IMR-90 (cell line): ENCODE measurements around the gene TELO2. TPM values are rescaled to one million over a fixed set of nuclear protein-coding genes. Genes with fewer than 3 reads are reported as not detected.

Source experiments
- ATAC-seq: fragments of 200-7000 bp; cut with Tn5 transposase; 2 replicates; pipeline ENCODE4 v1.9.1; 2020; ENCODE audit warnings: low read depth, mild to moderate bottlenecking, moderate library complexity
- BruUV-seq: library from RNA; stranded (reverse); fragments of 400-500 nt; replicated peaks from 2 replicates; lab custom pipeline; 2021; lab: Mats Ljungman, UMichigan
- CTCF ChIA-PET: fragments of 300-600 bp; formaldehyde crosslinking; extraction: SDS; loops from one replicate; lab custom pipeline; 2021; ENCODE audit warnings: antibody characterized with exemption; lab: Yijun Ruan, JAX
- POLR2A ChIA-PET: fragments of 300-600 bp; sonication (Branson Sonifier 250); formaldehyde crosslinking; loops from one replicate; lab custom pipeline; 2022; ENCODE audit warnings: antibody characterized with exemption; ENCODE audit not compliant: unreplicated experiment; lab: Charles Lee
- DNase-seq: peaks from one replicate; pipeline ENCODE4 v3.0.0; 2013
- H2AFZ ChIP-seq: replicated peaks from 2 replicates; pipeline ENCODE3; 2013; ENCODE audit warnings: low read length, mild to moderate bottlenecking; ENCODE audit not compliant: poor library complexity
- H2AK5ac ChIP-seq: 2 replicates; pipeline ENCODE4 v1.6.1; 2013; ENCODE audit warnings: low read depth, low read length, inconsistent platforms
- H2AK9ac ChIP-seq: replicated peaks from 2 replicates; pipeline ENCODE3; 2013; ENCODE audit warnings: mild to moderate bottlenecking, low read depth, low read length, moderate library complexity; ENCODE audit not compliant: poor library complexity
- H2BK120ac ChIP-seq: 2 replicates; pipeline ENCODE4 v1.6.1; 2013; ENCODE audit warnings: low read depth, low read length, inconsistent platforms
- H2BK15ac ChIP-seq: 3 replicates; pipeline ENCODE4 v1.6.1; 2013; ENCODE audit warnings: low read depth, low read length, inconsistent platforms
- H2BK20ac ChIP-seq: 2 replicates; pipeline ENCODE4 v1.6.1; 2013; ENCODE audit warnings: low read depth, mild to moderate bottlenecking, inconsistent platforms, low read length, moderate library complexity
- H2BK5ac ChIP-seq: 2 replicates; pipeline ENCODE4 v1.6.1; 2013; ENCODE audit warnings: mild to moderate bottlenecking, low read depth, low read length, inconsistent platforms; ENCODE audit not compliant: poor library complexity, severe bottlenecking
- H3K14ac ChIP-seq: replicated peaks from 2 replicates; pipeline ENCODE4 v1.6.1; 2013; ENCODE audit warnings: low read depth, low read length, inconsistent platforms
- H3K18ac ChIP-seq: 2 replicates; pipeline ENCODE4 v1.6.1; 2013; ENCODE audit warnings: low read depth, low read length, control low read depth
- H3K23ac ChIP-seq: 2 replicates; pipeline ENCODE4 v1.6.1; 2013; ENCODE audit warnings: low read depth, low read length, inconsistent platforms
- H3K27ac ChIP-seq: 2 replicates; pipeline ENCODE4 v1.5.1; 2013; ENCODE audit warnings: mild to moderate bottlenecking, control low read depth, low read length; ENCODE audit not compliant: insufficient read depth
- H3K27me3 ChIP-seq: 2 replicates; pipeline ENCODE4 v1.6.1; 2013; ENCODE audit warnings: low read length; ENCODE audit not compliant: control insufficient read depth, insufficient read depth
- H3K36me3 ChIP-seq: 2 replicates; pipeline ENCODE4 v1.6.1; 2013; ENCODE audit warnings: low read length, mixed read lengths; ENCODE audit not compliant: control insufficient read depth, insufficient read depth
- H3K4ac ChIP-seq: 2 replicates; pipeline ENCODE4 v1.6.1; 2013; ENCODE audit warnings: low read depth, low read length, inconsistent platforms
- H3K4me1 ChIP-seq: 2 replicates; pipeline ENCODE4 v1.6.1; 2013; ENCODE audit warnings: low read length, mixed read lengths; ENCODE audit not compliant: control insufficient read depth, insufficient read depth
- H3K4me2 ChIP-seq: 2 replicates; pipeline ENCODE4 v1.6.1; 2013; ENCODE audit warnings: low read depth, mild to moderate bottlenecking, control low read depth, low read length, moderate library complexity
- H3K4me3 ChIP-seq: 2 replicates; pipeline ENCODE4 v1.5.1; 2013; ENCODE audit warnings: low read depth, mild to moderate bottlenecking, control low read depth, low read length, moderate library complexity; ENCODE audit not compliant: insufficient read depth
- H3K56ac ChIP-seq: 2 replicates; pipeline ENCODE4 v1.6.1; 2013; ENCODE audit warnings: low read length, inconsistent platforms; ENCODE audit not compliant: insufficient read depth; ENCODE audit errors: extremely low read depth
- H3K79me1 ChIP-seq, 2 experiments: 2 replicates each; pipeline ENCODE4 v1.6.1; 2013; ENCODE audit warnings: low read length in 2 of 2, inconsistent platforms in 1 of 2, low read depth in 1 of 2
- H3K9ac ChIP-seq: 2 replicates; pipeline ENCODE4 v1.6.1; 2013; ENCODE audit warnings: low read depth, low read length, control low read depth
- H3K9me1 ChIP-seq: 2 replicates; pipeline ENCODE4 v1.6.1; 2013; ENCODE audit warnings: low read length, inconsistent platforms; ENCODE audit not compliant: insufficient read depth
- H3K9me3 ChIP-seq: 2 replicates; pipeline ENCODE4 v1.6.1; 2013; ENCODE audit warnings: low read length; ENCODE audit not compliant: control insufficient read depth, insufficient read depth
- H4K20me1 ChIP-seq: 2 replicates; pipeline ENCODE4 v1.6.1; 2013; ENCODE audit warnings: low read length, inconsistent platforms; ENCODE audit not compliant: insufficient read depth
- H4K5ac ChIP-seq: 2 replicates; pipeline ENCODE4 v1.6.1; 2013; ENCODE audit warnings: mild to moderate bottlenecking, low read depth, low read length, control low read depth
- H4K8ac ChIP-seq, 2 experiments: 2 replicates each; pipeline ENCODE4 v1.6.1; 2013; ENCODE audit warnings: low read depth in 2 of 2, low read length in 2 of 2, control low read depth in 1 of 2, inconsistent platforms in 1 of 2
- H4K91ac ChIP-seq: 2 replicates; pipeline ENCODE4 v1.6.1; 2013; ENCODE audit warnings: low read depth, low read length, inconsistent platforms; ENCODE audit not compliant: insufficient read depth
- BHLHE40 ChIP-seq: fragments of 150-350 bp; IDR thresholded peaks from 2 replicates; pipeline ENCODE4 v1.6.1; 2016; ENCODE audit warnings: mild to moderate bottlenecking, low read depth, low read length
- CHD1 ChIP-seq: IDR thresholded peaks from 2 replicates; pipeline ENCODE4 v1.6.1; 2012; ENCODE audit warnings: low read depth, low read length, improper control_type of control experiment
- CTCF ChIP-seq: conservative IDR thresholded peaks from 2 replicates; pipeline ENCODE4 v1.5.1; 2012; ENCODE audit warnings: mild to moderate bottlenecking, low read depth, low read length, improper control_type of control experiment
- ELK1 ChIP-seq: fragments of 150-350 bp; IDR thresholded peaks from 2 replicates; pipeline ENCODE4 v1.6.1; 2016; ENCODE audit warnings: low read depth, mild to moderate bottlenecking, low read length, moderate library complexity, borderline replicate concordance
- FOS ChIP-seq: fragments of 150-350 bp; IDR thresholded peaks from 2 replicates; pipeline ENCODE4 v1.6.1; 2016; ENCODE audit warnings: low read depth, low read length
- MAFK ChIP-seq: IDR thresholded peaks from 2 replicates; pipeline ENCODE4 v1.6.1; 2012; ENCODE audit warnings: low read depth, low read length, improper control_type of control experiment
- MAZ ChIP-seq: IDR thresholded peaks from 2 replicates; pipeline ENCODE4 v1.6.1; 2012; ENCODE audit warnings: low read depth, mild to moderate bottlenecking, low read length, improper control_type of control experiment, moderate library complexity, borderline replicate concordance
- MXI1 ChIP-seq: IDR thresholded peaks from 2 replicates; pipeline ENCODE4 v1.6.1; 2012; ENCODE audit warnings: low read depth, mild to moderate bottlenecking, low read length, moderate library complexity, borderline replicate concordance
- NFE2L2 ChIP-seq: fragments of 150-350 bp; IDR thresholded peaks from 2 replicates; pipeline ENCODE4 v1.6.1; 2016; ENCODE audit warnings: low read depth, mild to moderate bottlenecking, low read length
- POLR2A ChIP-seq: IDR thresholded peaks from 2 replicates; pipeline ENCODE4 v1.6.1; 2012; ENCODE audit warnings: mild to moderate bottlenecking, low read depth, low read length
- RAD21 ChIP-seq: IDR thresholded peaks from 2 replicates; pipeline ENCODE4 v1.6.1; 2012; ENCODE audit warnings: low read length, improper control_type of control experiment
- RCOR1 ChIP-seq: IDR thresholded peaks from 2 replicates; pipeline ENCODE4 v1.6.1; 2012; ENCODE audit warnings: mild to moderate bottlenecking, low read length, improper control_type of control experiment; ENCODE audit not compliant: insufficient replicate concordance
- RFX5 ChIP-seq: IDR thresholded peaks from 2 replicates; pipeline ENCODE4 v1.8.0; 2012; ENCODE audit warnings: low read depth, mild to moderate bottlenecking, low read length, moderate library complexity
- SMC3 ChIP-seq: fragments of 150-350 bp; IDR thresholded peaks from 2 replicates; pipeline ENCODE4 v1.6.1; 2016; ENCODE audit warnings: low read depth, mild to moderate bottlenecking, antibody characterized with exemption, low read length, moderate library complexity
- USF2 ChIP-seq: fragments of 150-350 bp; IDR thresholded peaks from 2 replicates; pipeline ENCODE4 v1.6.1; 2017; ENCODE audit warnings: mild to moderate bottlenecking, antibody characterized with exemption, low read length, low read depth
- WGBS, 2 experiments: methylation state at CpG; one replicate each; pipeline versions ENCODE4 v1.1.5 to v1.1.7; 2013; ENCODE audit warnings: missing lambda C conversion rate in 2 of 2; ENCODE audit not compliant: insufficient read length in 1 of 2; ENCODE audit errors: extremely low coverage in 2 of 2; 5-methylcytosine and 5-hydroxymethylcytosine counted together
- dilution Hi-C: fragments of 300-500 bp; cut with HindIII; formaldehyde crosslinking; loops from one replicate; pipeline ENCODE4 v1.14.3; 2018; ENCODE audit warnings: low sequenced_read_pairs; ENCODE audit not compliant: unreplicated experiment
- in situ Hi-C: fragments of 300-500 bp; cut with MboI; formaldehyde crosslinking; loops from 3 replicates; pipeline ENCODE4 v1.14.3; 2019; ENCODE audit warnings: low sequenced_read_pairs, inconsistent platforms, mixed read lengths
- intact Hi-C: fragments of 100-400 bp; cut with micrococcal nuclease; formaldehyde crosslinking; loops from 2 replicates; pipeline ENCODE4 v1.10.0; 2022
- polyA plus RNA-seq, 3 experiments: library from polyadenylated mRNA; depleted of rRNA; stranded (reverse); fragments of >200 nt; gene quantifications; 2 replicates each; pipeline ENCODE4 v1.2.3, GENCODE V29; 2012; ENCODE audit warnings: low replicate concordance in 1 of 3
- total RNA-seq: library from RNA; depleted of rRNA; stranded (reverse); fragments of >200 nt; gene quantifications from 2 replicates; pipeline ENCODE4 v1.2.3, GENCODE V29; 2012

Gene TELO2
- total and polyA plus RNA-seq, 2 of the 4 experiments (the other 2 are of a cell fraction), result 6.6 to 26.6 TPM

GRCh38 chr16:1548727-1549126, 55.6 kb downstream of the TELO2 start:
- no peak overlapping the region for H3K4ac ChIP-seq
- ChIA-PET POLR2A (no interaction called here), CTCF (no interaction called here)
- 98% methylated on average over 18 of the region's 23 CpGs; no CpG with 5 or more reads in 1 of the 2 experiments for WGBS, 2 experiments
- H2AK9ac ChIP-seq, result no peak overlapping the region
- no peak overlapping the region for H3K56ac ChIP-seq
- no peak overlapping the region for H4K91ac ChIP-seq
- H3K9me3 ChIP-seq, result no peaks in the 10 kb centered on the region
- no peak overlapping the region for H3K9ac ChIP-seq
- H3K14ac ChIP-seq, result no peak overlapping the region
- peaks cover 13% of the 10 kb centered on the region; the same call in 1 of the 2 replicates for H3K36me3 ChIP-seq
- ATAC-seq, result no peak
- H4K5ac ChIP-seq, result no peak overlapping the region
- no TSS peak for BruUV-seq
- no peak overlapping the region for H2BK20ac ChIP-seq
- no peaks in the 10 kb centered on the region for H3K27me3 ChIP-seq
- H3K9me1 ChIP-seq, result 0 out of 2 replicates have a peak, but pooled peaks cover 4% of the 10 kb centered on the region
- no peak overlapping the region for H2AFZ ChIP-seq
- no peak overlapping the region for H2BK5ac ChIP-seq
- no peak overlapping the region for H3K27ac ChIP-seq
- H3K4me2 ChIP-seq, result no peak overlapping the region
- DNase-seq, result no peak
- no peak for TF ChIP-seq MAZ
- TF ChIP-seq MAFK, result no peak
- TF ChIP-seq CHD1, result no peak
- no peak for TF ChIP-seq NFE2L2
- no peak for TF ChIP-seq BHLHE40
- no peak for TF ChIP-seq MXI1
- no peak for TF ChIP-seq RAD21
- no peak for TF ChIP-seq RCOR1
- no peak for TF ChIP-seq FOS
- TF ChIP-seq POLR2A, result no peak
- TF ChIP-seq SMC3, result no peak
- no peak for TF ChIP-seq ELK1
- no peak for TF ChIP-seq USF2
- TF ChIP-seq CTCF, result no peak
- TF ChIP-seq RFX5, result no peak
- H4K8ac ChIP-seq, result no peak overlapping the region
- no peak overlapping the region for H2BK15ac ChIP-seq
- H4K20me1 ChIP-seq, result no peaks in the 10 kb centered on the region
- in situ Hi-C loops (no loop called here), intact Hi-C loops (no loop called here), dilution Hi-C loops (no loop called here)
- H3K23ac ChIP-seq, result no peak overlapping the region
- no peak overlapping the region for H3K18ac ChIP-seq
- H2BK120ac ChIP-seq, result no peak overlapping the region
- no peak overlapping the region for H3K4me3 ChIP-seq
- H3K79me1 ChIP-seq, result peaks cover 6 to 35% of the 10 kb centered on the region in 2 experiments; a peak in 3 of 4 replicates
- H3K4me1 ChIP-seq, result peaks cover 3% of the 10 kb centered on the region; the same call in 1 of the 2 replicates
- no peak overlapping the region for H2AK5ac ChIP-seq
